ENCODE data around the gene CALHM6.

The CALHM6 gene

DNA sequence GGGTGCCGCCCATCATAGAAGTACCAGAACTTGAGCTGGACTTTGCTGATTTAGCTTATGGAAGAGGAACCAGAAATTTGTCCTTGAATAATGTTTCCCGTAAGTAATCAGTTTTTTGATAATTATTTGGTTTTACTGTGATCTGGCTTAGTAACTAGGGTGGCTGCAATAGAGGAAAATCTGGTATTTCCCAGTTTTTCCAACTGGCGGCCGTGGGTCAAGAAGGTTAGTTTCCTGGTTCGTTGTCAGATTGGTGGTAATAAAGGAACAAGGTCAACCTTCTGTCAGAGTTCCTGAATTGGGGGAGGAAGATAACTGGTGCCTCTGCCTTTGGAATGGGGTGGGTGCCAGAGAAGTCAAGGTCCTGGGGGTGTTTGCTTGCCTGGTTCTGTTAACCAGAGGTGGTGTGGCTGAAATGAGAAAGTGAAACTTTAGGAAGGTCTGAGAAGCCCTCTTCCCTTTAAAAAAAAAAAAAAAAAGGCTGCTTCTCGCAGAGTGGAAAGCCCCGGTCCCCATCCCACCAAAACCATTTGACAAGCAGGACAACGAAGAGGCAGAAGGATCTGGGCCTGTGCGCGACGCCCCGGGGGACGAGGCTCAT is at the start of gene CALHM6:
Gene CALHM6 (plus strand): TSS at position 45 of the 601 bp plus-strand sequence. CDS start 555 bp downstream, at position 600.
- no peak for DNase-seq

DNA sequence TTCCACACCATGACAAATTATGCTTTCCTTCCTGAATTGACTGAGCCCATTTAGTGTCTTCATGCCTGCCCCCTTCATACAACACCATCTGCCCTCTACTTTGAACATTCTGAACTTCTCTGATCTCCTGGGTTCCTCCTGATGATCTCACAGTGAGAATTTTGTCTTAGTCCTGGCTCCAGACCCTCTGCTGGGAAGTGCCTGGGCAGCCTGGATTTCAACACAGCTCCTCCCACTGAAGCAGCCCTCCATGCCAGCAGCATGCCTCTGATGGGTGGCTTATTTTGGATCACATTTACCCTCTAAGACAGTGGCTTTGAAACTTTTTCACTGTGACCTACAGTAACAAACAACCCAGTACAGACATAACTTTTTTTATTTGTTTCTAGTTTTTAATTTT is 48.9 kb upstream of the CALHM6 start:
- no peak for DNase-seq

DNA sequence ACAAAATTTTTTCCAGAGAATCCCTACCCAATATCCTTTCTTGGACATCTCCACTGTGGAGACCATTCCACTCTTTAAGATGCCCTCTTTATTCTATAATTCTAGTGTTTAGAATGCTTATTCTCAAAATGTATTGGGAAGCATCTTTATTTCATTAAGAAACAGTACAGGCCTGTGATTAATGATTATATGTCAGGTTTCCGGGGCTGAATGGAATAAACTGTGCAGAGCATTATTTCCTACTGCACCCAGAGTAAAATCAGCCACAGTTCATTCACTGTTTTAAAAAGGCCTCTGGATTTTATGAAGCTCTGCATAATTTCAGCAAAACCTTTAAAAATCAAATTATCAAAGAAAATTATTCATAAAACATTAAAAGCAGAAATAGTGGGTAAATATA is 47.8 kb upstream of the CALHM6 start:
- no peak for DNase-seq

DNA sequence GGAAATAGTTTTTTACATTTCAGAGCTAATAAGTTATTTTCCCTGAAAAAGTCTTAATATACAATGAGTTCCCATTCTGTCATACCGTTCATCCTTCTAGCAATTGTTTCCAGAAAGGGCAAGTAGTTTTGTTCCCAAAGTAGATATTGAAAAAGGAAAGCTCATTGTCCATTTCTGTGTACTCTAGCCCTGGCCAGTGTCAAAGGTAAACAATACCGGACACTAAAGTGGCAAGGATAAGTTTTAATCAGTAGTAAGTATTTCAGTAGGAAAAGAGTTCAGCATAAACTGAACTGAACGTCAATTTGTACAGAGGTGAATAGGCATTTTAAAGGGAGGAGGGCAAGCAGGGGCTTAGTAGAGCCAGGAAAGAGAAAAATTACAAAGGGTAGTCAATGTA is 43.5 kb upstream of the CALHM6 start:
- DNase-seq = no peak

DNA sequence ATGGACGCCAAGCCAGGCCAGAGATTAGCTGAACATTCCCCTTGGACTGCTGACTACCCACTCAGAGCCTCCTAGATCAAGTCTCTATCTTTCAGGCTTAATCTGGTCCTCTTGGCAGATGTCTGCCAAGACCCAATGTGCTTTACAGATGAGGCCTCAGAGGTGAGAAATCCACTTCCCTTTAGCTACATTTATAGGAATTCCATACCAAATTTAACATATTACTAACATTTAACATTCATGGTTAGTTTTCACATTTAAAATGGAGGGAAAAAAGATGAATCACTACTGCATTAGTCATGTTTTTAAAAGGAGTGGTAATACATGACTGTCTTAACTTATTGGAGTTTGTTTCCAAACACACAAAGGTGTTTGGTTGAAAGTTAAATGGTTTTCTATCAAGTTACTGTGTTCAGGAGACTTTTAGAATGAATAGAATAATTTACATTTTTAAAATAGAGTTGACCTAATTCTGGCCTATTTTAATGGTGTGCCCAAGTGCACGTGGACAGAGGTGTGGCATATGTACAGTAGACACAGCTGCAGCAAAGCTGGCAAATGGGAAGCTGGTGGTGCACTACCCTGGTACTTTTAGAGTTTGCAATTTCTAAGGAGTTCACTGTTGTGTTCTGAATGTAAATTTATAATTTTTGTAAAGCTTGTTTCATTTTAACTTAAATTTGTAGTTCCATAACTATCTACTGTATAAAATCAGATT is 41.9 kb upstream of the CALHM6 start:
- no peak for DNase-seq

DNA sequence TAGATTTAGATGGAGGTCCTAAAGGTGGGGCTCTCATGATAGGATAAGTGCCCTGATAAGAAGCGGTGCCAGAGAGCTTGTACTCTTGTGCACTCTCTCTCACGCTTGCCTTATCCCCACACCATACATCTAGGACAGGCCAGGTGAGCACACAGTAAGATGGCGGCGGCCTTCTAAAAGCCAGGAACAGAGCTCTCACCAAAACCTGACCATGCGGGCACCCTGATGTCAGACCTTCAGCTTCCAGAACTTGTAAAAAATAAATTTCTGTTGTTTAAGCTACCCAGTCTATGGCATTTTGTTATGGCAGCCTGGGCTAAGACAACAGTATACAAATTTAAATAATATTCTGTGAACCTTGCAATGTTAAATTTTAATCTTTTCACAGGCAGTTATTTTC is 40.8 kb upstream of the CALHM6 start:
- DNase-seq = no peak

DNA sequence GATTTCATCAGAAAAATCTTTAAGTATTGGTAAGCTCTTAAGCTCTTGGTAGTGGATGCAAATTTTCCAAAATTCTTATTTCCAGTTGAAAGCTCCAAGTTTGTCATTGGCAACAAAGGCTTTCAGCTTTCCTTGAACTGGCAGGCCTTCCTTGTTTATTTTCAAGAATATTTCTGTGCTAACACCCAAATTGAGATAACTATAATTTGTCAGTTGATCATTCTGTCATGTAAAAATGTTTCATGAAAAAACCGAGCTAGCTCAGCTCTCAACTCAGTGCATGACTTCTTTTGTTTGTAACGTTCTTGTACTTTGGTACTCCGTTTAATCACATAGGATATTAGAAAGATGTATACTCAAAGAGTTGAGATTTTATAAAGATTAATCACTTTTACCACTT is 38.9 kb upstream of the CALHM6 start:
- no peak for DNase-seq

DNA sequence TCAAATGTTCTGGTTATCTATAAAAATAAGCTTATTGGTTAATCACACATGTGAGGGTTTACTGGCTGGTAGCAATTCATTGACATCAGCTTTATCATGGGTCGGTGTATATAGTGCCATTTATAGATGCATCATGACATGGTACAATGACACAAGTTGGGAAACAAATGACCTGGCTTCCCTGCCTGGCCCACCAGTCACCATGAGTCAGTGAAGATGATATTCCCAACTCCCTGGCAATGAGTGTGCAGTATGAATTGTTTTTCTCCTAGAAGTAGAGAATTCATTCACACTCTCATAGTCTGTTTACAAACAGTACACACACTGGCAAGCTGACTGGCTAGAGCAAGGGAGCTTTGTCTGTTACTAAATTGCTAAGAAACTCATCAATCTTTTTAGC is 37.2 kb upstream of the CALHM6 start:
- no peak for DNase-seq

DNA sequence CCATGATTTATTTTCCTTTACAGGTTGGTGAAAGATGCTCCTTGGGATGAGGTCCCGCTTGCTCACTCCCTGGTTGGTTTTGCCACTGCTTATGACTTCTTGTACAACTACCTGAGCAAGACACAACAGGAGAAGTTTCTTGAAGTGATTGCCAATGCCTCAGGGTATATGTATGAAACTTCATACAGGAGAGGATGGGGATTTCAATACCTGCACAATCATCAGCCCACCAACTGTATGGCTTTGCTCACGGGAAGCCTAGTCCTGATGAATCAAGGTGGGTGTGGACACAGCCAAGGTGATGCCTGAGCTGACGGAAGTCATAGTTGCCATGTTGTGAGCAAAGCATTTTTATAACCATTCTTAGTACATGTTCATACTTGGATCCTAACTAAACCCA is 34.6 kb upstream of the CALHM6 start:
- no peak for DNase-seq

DNA sequence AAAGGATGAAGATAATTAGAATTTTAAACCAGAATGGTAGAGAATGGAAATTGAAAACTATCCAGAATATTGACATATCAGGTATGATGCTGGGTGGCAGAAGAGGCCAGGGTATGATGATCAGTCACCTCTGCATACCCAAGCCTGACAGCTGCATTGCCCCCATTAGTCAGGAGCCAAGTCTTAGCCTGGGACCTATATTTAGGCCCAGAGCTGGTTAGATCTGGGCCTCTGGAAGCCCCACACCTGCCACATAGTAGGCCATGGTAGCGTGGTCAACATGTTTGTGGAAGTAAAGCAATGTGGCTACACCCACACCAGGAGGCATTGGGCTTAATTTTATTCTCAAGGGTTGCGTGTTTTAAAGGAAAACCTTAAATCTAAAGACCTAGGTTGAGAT is 32.1 kb upstream of the CALHM6 start:
- DNase-seq = no peak

DNA sequence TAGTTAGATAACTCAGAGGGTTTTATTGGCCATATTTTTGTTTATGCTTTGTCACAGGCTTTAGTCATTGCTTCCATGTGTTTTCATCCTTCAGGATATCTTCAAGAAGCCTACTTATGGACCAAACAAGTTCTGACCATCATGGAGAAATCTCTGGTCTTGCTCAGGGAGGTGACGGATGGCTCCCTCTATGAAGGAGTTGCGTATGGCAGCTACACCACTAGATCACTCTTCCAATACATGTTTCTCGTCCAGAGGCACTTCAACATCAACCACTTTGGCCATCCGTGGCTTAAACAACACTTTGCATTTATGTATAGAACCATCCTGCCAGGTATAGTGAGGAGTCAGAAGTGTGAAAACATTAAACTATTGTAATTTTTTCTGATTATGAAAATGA is 30.3 kb upstream of the CALHM6 start:
- DNase-seq = no peak

DNA sequence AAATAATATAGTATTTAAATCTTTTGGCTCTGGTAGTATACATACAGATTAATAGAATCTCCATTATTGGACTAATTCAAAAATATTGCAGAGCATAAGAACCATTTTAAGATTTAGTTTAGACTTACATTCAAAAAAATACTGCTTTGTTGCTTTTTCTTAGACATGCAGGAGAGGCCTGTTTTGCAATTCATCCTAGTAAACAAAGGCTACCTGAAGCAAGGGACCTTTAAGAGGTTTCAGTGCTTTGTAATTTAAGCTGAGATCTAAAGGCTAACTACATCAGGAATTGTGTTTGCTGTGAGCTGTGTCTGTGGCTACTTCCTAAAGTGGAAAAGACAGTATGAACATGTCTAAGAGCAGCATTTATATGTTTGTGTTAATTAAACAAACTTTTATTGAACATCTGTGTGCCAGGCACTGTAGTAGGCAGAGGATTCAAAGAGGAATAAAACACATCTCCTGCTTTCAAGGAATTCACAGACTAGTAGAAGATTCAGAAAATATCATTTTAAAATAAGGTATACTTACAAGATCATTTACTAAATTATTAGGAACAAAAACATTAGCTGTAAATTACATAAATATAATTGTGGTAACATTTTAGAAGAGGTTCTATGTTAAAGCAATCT is 29.1 kb upstream of the CALHM6 start:
- no peak for DNase-seq

DNA sequence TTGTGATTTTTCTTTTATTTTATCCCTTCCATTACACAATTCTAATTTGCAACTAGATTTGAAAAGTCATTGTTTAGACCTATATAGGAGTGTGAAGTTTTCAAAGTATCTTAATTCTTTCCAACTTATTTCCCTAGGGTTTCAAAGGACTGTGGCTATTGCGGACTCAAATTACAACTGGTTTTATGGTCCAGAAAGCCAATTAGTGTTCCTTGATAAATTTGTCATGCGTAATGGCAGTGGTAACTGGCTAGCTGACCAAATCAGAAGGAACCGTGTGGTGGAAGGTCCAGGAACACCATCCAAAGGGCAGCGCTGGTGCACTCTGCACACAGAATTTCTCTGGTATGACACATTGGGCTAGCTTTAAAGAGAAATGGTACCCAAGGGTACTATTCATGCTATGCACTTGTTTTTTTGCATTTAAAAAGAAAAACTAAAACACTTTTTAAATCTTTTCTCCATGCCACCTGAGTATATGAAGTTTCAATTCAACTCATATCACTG is 27.9 kb upstream of the CALHM6 start:
- no peak for DNase-seq

DNA sequence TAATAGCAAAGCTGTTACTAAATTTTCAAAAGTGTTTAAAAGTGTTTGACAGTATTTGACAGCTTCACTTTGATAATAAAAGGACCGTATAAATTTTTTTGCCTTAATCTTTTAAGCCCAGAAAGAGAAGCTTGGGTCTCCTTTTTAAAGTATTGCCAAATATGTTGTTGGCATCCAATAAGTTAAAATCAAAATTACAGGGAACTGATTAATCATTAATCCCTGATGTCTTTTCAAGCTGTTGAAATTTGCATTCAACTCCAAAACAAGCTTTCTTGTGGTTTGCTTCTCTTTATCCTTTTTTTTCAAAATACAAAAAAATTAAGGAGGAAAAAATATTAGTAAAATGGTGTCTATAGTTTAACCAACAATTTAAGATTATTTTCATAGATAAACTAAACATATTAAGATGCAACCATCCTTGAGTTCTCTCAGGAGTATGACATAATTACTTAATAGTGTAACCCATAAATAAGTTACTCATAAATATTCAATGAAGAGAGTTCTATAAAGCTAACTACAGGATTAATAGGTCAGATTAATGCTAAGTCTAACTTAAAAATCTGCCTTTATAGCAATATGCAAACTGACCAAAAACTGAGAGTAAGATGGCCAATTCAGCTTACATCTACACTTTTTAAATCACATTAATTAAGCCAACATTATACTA is 27.0 kb upstream of the CALHM6 start:
- no peak for DNase-seq

DNA sequence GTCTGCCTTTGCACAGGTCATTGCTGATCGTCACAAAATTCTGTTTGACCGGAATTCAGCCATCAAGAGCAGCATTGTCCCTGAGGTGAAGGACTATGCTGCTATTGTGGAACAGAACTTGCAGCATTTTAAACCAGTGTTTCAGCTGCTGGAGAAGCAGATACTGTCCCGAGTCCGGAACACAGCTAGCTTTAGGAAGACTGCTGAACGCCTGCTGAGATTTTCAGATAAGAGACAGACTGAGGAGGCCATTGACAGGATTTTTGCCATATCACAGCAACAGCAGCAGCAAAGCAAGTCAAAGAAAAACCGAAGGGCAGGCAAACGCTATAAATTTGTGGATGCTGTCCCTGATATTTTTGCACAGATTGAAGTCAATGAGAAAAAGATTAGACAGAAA is 24.6 kb upstream of the CALHM6 start:
- DNase-seq = no peak

DNA sequence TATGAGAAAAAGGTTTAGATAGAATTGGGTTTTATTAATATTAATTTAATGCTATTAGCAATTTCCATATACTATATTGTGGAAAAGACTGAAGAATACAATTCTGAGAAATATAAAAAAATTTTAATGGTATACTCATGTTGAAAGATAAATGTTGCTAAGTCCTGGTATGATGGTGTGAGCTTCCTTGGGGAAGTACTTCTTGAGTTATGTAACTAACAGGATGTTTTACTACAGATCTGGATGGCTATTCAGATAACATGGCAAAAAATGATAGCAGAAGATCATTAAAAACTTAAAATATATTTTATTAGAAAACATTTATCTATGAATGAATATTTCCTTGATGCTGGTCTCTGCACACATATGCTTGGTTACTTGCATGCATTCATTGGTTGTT is 23.5 kb upstream of the CALHM6 start:
- no peak for DNase-seq

DNA sequence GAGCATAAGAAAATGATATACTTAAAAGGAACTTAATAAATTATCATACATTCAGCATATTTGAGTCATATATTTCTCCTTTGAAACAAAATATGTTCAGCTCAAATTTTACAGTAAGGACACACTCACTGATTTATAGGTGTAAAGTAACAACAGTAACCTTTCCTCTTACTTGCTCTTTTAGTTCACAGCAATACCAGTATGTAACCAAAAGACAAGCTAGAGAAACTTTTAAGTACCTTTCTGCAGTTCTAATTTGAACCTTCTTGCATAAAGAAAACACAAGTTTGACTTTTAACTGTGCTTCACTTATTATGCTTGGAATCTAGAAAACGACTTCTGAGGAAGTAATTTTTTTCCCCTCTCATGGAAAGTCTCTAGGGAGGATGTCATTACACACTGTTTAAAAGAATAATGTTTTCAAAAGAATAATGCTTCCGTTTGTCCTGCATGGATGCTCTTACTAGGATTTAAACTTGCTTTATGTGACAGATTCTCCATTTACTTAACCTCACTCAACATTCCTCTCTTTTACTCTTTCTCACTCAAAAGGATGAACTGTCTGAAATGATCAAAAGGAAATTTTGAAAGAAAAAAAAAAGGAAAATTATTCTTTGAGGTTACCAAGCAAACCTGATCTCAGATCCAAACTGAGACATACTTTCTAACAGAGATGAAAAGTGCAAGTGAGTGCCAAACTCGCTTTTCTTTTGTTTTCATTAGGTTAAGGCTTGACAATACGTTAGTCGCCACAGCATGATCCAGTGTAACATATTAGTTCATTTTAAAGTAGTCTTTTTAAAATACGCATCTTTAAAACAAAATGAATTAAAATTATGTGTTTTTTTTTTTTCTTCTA is 22.4 kb upstream of the CALHM6 start:
- DNase-seq = no peak

DNA sequence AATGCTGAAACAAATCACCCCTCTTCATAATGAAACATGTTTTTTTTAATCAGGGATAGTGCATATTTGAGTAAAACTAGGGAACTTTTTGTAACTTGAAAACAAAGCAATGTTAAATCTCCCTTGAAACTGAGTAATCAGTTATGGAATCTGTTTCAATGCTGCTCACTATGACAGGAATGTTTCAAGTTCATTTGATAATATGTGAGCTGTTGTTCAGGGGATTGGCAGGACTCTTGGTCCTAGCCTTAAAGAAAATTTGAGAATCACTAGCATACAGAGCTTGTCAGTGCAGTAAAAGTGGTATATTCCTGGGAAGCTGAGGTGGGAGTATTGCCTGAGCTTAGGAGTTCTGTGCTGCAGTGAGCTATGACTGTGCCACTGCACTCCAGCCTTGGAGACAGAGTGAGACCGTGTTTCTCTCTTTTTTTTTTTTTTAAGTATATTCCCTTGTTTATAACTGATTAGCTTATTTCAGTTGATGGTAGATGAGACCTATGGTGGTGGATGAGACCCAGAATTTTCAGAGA is 21.6 kb upstream of the CALHM6 start:
- no peak for DNase-seq

DNA sequence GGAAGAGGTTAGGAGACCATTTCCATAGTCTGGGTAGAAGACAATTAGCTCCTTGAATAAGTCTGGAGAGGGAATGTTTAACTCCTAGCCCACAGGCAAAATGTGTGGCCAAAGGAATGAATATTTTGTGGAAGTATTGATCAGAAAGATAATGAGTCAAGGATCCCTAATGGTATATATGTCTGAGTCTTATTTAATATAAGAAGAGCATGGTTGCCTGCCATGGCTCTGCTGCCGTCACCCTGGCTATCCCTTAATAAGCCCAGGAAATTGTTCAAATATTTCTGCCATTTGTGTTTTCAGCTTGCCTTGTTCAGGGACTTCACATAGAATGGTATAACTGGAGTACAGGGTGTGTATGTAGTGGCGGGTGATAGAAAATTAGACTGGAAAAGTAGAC is 18.1 kb upstream of the CALHM6 start:
- DNase-seq = no peak

DNA sequence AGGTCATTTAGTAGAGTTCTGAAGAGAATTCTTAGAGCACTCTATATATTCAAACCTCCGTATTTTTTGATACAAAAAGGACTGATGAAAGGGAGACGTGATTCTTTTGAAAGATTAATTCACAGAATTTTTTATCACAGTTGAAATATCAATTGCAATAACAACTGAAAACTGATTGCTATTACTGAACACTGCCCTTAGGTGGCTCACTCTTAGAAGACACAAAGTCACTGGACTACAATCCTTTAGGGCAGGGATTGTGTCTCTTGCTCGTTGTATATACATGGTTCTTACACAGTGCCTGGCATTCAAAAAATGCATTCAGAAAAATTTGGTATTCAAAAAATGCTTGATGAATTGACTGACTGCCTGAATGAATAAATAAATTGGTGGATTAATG is 17.1 kb upstream of the CALHM6 start:
- DNase-seq = no peak

DNA sequence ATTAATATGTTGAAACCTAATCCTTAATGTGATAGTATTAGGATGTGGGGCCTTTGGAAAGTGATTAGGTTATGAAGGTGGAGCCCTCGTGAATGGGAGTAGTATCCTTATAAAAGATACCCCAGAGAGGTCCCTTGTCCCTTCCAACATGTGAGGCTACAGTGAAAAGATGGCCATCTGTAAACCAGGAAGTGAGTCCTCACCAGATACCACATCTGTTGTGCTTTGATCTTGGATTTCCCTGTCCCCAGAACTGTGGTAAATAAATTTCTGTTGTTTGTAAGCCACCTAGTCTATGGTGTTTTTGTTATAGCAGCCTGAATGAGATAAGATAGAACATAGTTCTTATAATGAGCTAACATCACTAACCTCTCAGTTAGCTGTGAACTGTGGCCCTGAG is 16.6 kb upstream of the CALHM6 start:
- DNase-seq = no peak

DNA sequence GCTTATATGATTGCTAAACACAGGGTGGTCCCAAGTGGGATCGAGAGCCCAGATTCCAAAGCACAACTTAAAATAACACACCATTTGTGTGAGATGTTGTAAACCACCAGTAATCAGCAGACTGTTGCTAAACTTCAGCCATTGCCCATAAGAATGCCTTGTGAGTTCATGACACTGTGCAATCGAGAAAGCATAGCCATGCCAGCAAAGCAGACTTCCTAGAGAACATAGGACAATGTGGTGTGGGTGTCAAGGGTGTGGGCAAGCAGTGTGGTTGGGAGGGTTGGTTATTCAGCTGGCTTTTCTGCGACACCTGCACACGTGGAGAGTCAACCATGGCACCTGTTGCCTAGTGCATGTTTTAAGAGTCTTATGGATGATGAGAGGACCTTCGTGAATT is 16.1 kb upstream of the CALHM6 start:
- DNase-seq = no peak

DNA sequence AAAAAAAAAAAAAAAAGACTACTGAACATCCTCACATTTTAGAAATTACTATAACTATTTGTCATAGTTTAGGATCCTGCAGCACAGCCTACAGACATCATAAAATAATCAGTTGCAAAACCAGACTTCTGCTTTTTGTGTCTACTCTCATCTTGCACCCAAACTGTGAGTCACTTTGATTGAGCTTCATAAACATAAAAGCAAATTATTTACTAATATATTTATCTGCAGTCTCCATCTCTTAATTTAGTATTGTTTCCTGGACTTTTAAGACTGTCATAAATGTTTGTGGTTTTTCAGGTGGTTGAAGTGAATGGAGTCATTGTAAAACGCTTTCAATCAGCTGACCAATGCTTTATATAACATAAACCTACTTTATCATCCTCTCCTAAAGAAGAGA is 14.8 kb upstream of the CALHM6 start:
- DNase-seq = no peak

Measured in T1000 (cell line).